GM12878 (cell line): ENCODE results near the gene SLC34A1. TPM values are rescaled to one million over a fixed set of nuclear protein-coding genes. Genes with fewer than 3 reads are reported as not detected.
A peak's percentile ranks its signal among the peaks of the same experiment; 100 is the strongest.

ENCODE experiments used
- BACH1 ChIP-seq: fragments of 450-650 bp; IDR thresholded peaks from 2 replicates; pipeline ENCODE4 v1.6.1; 2017; ENCODE audit warnings: mild to moderate bottlenecking, borderline replicate concordance
- CREM ChIP-seq: IDR thresholded peaks from 2 replicates; pipeline ENCODE4 v1.6.1; 2014; ENCODE audit warnings: antibody characterized with exemption, low read depth
- DPF2 ChIP-seq: fragments of 450-650 bp; IDR thresholded peaks from 2 replicates; pipeline ENCODE4 v1.6.1; 2017; ENCODE audit warnings: mild to moderate bottlenecking
- KLF5 ChIP-seq: fragments of 450-650 bp; IDR thresholded peaks from 2 replicates; pipeline ENCODE4 v1.6.1; 2014; ENCODE audit warnings: mild to moderate bottlenecking; ENCODE audit not compliant: partially characterized antibody
- POLR2AphosphoS2 ChIP-seq: IDR thresholded peaks from 2 replicates; pipeline ENCODE4 v1.6.1; 2011; ENCODE audit warnings: low read depth, mild to moderate bottlenecking, low read length, improper control_type of control experiment, moderate library complexity
- RB1 ChIP-seq: fragments of 450-650 bp; formaldehyde crosslinking; IDR thresholded peaks from 2 replicates; pipeline ENCODE4 v1.6.1; 2017; ENCODE audit warnings: mild to moderate bottlenecking, borderline replicate concordance
- RELA ChIP-seq: fragments of 450-650 bp; IDR thresholded peaks from 2 replicates; pipeline ENCODE4 v1.8.0; 2014; ENCODE audit warnings: borderline replicate concordance; ENCODE audit not compliant: partially characterized antibody
- SMARCA5 ChIP-seq: fragments of 450-650 bp; IDR thresholded peaks from 2 replicates; pipeline ENCODE4 v1.6.1; 2017; ENCODE audit warnings: mild to moderate bottlenecking
- SMC3 ChIP-seq: IDR thresholded peaks from 2 replicates; pipeline ENCODE4 v1.6.1; 2011; ENCODE audit warnings: low read length, improper control_type of control experiment, borderline replicate concordance
- SPI1 ChIP-seq: IDR thresholded peaks from 2 replicates; pipeline ENCODE4 v1.6.1; 2011; ENCODE audit warnings: low read depth, mild to moderate bottlenecking, low read length, moderate library complexity, borderline replicate concordance; ENCODE audit not compliant: insufficient read depth
- SUPT20H ChIP-seq: IDR thresholded peaks from 2 replicates; pipeline ENCODE4 v1.6.1; 2011; ENCODE audit warnings: low read depth, mild to moderate bottlenecking, low read length, moderate library complexity, borderline replicate concordance; ENCODE audit not compliant: control insufficient read depth
- TCF3 ChIP-seq: IDR thresholded peaks from 2 replicates; pipeline ENCODE4 v1.6.1; 2012; ENCODE audit warnings: low read depth, mild to moderate bottlenecking, low read length, borderline replicate concordance; ENCODE audit not compliant: insufficient read depth
- ZBED1 ChIP-seq: IDR thresholded peaks from 2 replicates; pipeline ENCODE4 v1.6.1; 2016; ENCODE audit warnings: borderline replicate concordance
- polyA plus RNA-seq, 11 experiments: library from polyadenylated mRNA; depleted of rRNA in 4 of 11; unstranded in 6 of 11; stranded (reverse) in 5 of 11; fragments of >200 nt; fragmentation: Nextera tagmentation in 4 of 11; fragmentation: Illumina TruSeq in 1 of 11; extraction: Ambion mirVana in 4 of 11; extraction: Trizol in 1 of 11; gene quantifications; 1 replicate in 1 of 11; 2 replicates in 10 of 11; pipeline versions ENCODE4 v1.2.1 to v1.2.3, GENCODE V29; 2011 to 2016; ENCODE audit warnings: inconsistent platforms in 2 of 11, missing spikeins in 2 of 11, low read depth in 1 of 11
- total RNA-seq, 4 experiments: library from RNA; depleted of rRNA in 3 of 4; stranded (reverse); fragments of >200 nt in 3 of 4; fragmentation: Illumina TruSeq in 1 of 4; extraction: Trizol in 1 of 4; gene quantifications; 2 replicates each; pipeline versions ENCODE4 v1.2.1 to v1.2.3, GENCODE V29; 2013 to 2021
- TF ChIP-seq, protein P1 (sequence below): fragments of 450-650 bp; IDR thresholded peaks from 2 replicates; pipeline ENCODE4 v1.6.1; 2017; ENCODE audit warnings: mild to moderate bottlenecking, moderate library complexity
- TF ChIP-seq, protein P2 (sequence below): fragments of 450-650 bp; conservative IDR thresholded peaks from 2 replicates; pipeline ENCODE4 v1.6.1; 2017; ENCODE audit warnings: mild to moderate bottlenecking, moderate library complexity
- TF ChIP-seq, protein P3 (sequence below): fragments of 450-650 bp; formaldehyde crosslinking; IDR thresholded peaks from 2 replicates; pipeline ENCODE4 v1.4.0; 2020; ENCODE audit warnings: mild to moderate bottlenecking, moderate library complexity

SLC34A1 gene
- total and polyA plus RNA-seq, 10 of the 15 experiments (the other 5 are each of a cell fraction or from before 2014, with no cell fraction given) = 0.03 to 0.14 (median 0.09) TPM; not detected in 2

DNA sequence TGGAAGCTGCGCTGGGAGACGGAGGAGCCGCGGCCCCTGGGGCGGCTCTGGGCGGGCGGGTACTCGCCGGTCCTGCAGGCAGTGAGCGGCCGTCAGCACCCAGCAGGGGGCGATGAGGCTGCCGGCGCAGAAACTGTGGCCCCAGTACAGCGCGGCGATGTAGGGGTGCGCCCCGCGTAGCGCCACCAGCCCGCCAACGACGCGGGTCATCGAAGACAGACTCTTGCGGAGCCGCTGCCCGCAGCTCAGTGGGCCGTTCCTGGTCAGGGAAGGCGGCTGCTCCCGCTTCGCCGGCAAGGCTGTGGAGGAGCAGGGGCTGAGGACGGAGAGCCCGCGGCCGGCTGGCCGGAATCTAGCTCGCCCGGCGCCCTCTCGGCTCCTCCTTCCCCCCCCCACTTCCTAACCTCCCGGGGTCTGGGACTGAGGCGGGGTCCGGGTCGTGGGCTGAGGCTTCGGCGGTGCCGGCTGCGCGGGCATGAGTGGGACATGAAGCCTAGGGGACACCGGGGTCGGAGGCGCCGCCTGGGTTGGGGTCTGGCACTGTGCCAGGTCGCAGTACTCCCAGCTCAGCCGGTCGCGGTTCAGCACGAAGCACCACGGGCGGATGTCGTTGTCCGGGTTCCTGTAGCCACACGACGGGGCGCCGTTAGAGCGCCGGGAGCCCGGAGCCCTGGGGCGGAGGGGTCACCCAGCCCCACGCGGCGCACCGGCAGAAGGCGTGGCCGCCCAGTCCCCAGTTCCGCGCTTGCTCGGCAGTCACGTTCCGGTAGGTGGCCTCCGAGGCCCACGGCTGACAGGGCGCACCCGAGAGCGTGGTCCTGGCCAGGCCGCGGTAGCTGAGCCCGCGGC is 19.8 kb downstream of the SLC34A1 start (continued):
- peak; percentile 76 for TF ChIP-seq SMC3
- peak; percentile 76 for TF ChIP-seq BACH1
- peak; percentile 70 for TF ChIP-seq DPF2
- peak; percentile 54; the same call in 1 of the 2 replicates for TF ChIP-seq RB1
- TF ChIP-seq, protein P1, sequence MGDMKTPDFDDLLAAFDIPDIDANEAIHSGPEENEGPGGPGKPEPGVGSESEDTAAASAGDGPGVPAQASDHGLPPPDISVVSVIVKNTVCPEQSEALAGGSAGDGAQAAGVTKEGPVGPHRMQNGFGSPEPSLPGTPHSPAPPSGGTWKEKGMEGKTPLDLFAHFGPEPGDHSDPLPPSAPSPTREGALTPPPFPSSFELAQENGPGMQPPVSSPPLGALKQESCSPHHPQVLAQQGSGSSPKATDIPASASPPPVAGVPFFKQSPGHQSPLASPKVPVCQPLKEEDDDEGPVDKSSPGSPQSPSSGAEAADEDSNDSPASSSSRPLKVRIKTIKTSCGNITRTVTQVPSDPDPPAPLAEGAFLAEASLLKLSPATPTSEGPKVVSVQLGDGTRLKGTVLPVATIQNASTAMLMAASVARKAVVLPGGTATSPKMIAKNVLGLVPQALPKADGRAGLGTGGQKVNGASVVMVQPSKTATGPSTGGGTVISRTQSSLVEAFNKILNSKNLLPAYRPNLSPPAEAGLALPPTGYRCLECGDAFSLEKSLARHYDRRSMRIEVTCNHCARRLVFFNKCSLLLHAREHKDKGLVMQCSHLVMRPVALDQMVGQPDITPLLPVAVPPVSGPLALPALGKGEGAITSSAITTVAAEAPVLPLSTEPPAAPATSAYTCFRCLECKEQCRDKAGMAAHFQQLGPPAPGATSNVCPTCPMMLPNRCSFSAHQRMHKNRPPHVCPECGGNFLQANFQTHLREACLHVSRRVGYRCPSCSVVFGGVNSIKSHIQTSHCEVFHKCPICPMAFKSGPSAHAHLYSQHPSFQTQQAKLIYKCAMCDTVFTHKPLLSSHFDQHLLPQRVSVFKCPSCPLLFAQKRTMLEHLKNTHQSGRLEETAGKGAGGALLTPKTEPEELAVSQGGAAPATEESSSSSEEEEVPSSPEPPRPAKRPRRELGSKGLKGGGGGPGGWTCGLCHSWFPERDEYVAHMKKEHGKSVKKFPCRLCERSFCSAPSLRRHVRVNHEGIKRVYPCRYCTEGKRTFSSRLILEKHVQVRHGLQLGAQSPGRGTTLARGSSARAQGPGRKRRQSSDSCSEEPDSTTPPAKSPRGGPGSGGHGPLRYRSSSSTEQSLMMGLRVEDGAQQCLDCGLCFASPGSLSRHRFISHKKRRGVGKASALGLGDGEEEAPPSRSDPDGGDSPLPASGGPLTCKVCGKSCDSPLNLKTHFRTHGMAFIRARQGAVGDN = peak; percentile 64
- peak; percentile 39; the same call in 1 of the 2 replicates for TF ChIP-seq CREM
- peak; percentile 89 for TF ChIP-seq SMARCA5
- 0 out of 2 replicates have a peak, but pooled peaks have one; percentile 38 for TF ChIP-seq SPI1
- TF ChIP-seq ZBED1 = no peak
- TF ChIP-seq, protein P2, sequence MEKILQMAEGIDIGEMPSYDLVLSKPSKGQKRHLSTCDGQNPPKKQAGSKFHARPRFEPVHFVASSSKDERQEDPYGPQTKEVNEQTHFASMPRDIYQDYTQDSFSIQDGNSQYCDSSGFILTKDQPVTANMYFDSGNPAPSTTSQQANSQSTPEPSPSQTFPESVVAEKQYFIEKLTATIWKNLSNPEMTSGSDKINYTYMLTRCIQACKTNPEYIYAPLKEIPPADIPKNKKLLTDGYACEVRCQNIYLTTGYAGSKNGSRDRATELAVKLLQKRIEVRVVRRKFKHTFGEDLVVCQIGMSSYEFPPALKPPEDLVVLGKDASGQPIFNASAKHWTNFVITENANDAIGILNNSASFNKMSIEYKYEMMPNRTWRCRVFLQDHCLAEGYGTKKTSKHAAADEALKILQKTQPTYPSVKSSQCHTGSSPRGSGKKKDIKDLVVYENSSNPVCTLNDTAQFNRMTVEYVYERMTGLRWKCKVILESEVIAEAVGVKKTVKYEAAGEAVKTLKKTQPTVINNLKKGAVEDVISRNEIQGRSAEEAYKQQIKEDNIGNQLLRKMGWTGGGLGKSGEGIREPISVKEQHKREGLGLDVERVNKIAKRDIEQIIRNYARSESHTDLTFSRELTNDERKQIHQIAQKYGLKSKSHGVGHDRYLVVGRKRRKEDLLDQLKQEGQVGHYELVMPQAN = peak; percentile 84
- TF ChIP-seq SUPT20H = no peak
- no peak for TF ChIP-seq POLR2AphosphoS2
- TF ChIP-seq TCF3 = 0 out of 2 replicates have a peak, but pooled peaks have one; percentile 41
- TF ChIP-seq, protein P3, sequence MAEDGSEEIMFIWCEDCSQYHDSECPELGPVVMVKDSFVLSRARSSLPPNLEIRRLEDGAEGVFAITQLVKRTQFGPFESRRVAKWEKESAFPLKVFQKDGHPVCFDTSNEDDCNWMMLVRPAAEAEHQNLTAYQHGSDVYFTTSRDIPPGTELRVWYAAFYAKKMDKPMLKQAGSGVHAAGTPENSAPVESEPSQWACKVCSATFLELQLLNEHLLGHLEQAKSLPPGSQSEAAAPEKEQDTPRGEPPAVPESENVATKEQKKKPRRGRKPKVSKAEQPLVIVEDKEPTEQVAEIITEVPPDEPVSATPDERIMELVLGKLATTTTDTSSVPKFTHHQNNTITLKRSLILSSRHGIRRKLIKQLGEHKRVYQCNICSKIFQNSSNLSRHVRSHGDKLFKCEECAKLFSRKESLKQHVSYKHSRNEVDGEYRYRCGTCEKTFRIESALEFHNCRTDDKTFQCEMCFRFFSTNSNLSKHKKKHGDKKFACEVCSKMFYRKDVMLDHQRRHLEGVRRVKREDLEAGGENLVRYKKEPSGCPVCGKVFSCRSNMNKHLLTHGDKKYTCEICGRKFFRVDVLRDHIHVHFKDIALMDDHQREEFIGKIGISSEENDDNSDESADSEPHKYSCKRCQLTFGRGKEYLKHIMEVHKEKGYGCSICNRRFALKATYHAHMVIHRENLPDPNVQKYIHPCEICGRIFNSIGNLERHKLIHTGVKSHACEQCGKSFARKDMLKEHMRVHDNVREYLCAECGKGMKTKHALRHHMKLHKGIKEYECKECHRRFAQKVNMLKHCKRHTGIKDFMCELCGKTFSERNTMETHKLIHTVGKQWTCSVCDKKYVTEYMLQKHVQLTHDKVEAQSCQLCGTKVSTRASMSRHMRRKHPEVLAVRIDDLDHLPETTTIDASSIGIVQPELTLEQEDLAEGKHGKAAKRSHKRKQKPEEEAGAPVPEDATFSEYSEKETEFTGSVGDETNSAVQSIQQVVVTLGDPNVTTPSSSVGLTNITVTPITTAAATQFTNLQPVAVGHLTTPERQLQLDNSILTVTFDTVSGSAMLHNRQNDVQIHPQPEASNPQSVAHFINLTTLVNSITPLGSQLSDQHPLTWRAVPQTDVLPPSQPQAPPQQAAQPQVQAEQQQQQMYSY (CRISPR knock-in tag) = no peak
- TF ChIP-seq RELA = peak; percentile 51
- TF ChIP-seq KLF5 = peak; percentile 28
